Muscle layer of duodenum (tissue), 2 donors: ENCODE results near the gene SDK1.
A peak's percentile ranks its signal among the peaks of the same experiment; 100 is the strongest.
"Not testable (repeated sequence)": the region's sequence is repeated elsewhere in the genome, so short reads cannot be mapped to it uniquely, and the experiment has no call there.

Source experiments
- H3K27ac ChIP-seq: one replicate; pipeline ENCODE4 v1.7.0; 2013; ENCODE audit warnings: mild to moderate bottlenecking, low read length
- H3K27me3 ChIP-seq: one replicate; pipeline ENCODE4 v1.7.0; 2013; ENCODE audit warnings: low read depth, mild to moderate bottlenecking, control low read depth, low read length
- H3K36me3 ChIP-seq, 2 donors: one replicate each; pipeline ENCODE4 v1.7.0; 2013; ENCODE audit warnings: low read length in 2 of 2, control low read depth in 1 of 2, mild to moderate bottlenecking in 1 of 2; ENCODE audit not compliant: insufficient read depth in 2 of 2, control insufficient read depth in 1 of 2
- H3K4me1 ChIP-seq, 2 donors: one replicate each; pipeline ENCODE4 v1.7.0; 2013; ENCODE audit warnings: low read length in 2 of 2, mild to moderate bottlenecking in 2 of 2, control low read depth in 1 of 2, moderate library complexity in 1 of 2; ENCODE audit not compliant: insufficient read depth in 2 of 2, control insufficient read depth in 1 of 2
- H3K4me3 ChIP-seq, 2 donors: one replicate each; pipeline ENCODE4 v1.7.0; 2013; ENCODE audit warnings: low read length in 2 of 2, low read depth in 1 of 2, mild to moderate bottlenecking in 1 of 2
- H3K9me3 ChIP-seq, 2 donors: one replicate each; pipeline ENCODE4 v1.7.0; 2013; ENCODE audit warnings: low read length in 2 of 2, control low read depth in 1 of 2, mild to moderate bottlenecking in 1 of 2; ENCODE audit not compliant: control insufficient read depth in 1 of 2
- donor health status: healthy.

The SDK1 gene

GRCh38 chr7:3753868-3754267 is 452.8 kb downstream of the SDK1 start:
- H3K27ac ChIP-seq: no peak overlapping the region
- H3K9me3 ChIP-seq: no peaks in the 10 kb centered on the region
- no peaks in the 10 kb centered on the region for H3K4me1 ChIP-seq
- H3K27me3 ChIP-seq: no peaks in the 10 kb centered on the region
- H3K36me3 ChIP-seq: no peaks in the 10 kb centered on the region
- H3K4me3 ChIP-seq: no peak overlapping the region

GRCh38 chr7:3754493-3755341 is 453.7 kb downstream of the SDK1 start:
- peak overlapping the region; percentile 71 for H3K27ac ChIP-seq

GRCh38 chr7:3755778-3756453 is 454.9 kb downstream of the SDK1 start:
- H3K27ac ChIP-seq, H3K4me3 ChIP-seq, H3K36me3 ChIP-seq, H3K27me3 ChIP-seq, H3K9me3 ChIP-seq, H3K4me1 ChIP-seq: not testable (repeated sequence)

More at GRCh38 chr7:3754493-3755341, 453.7 kb downstream of the SDK1 start:
- Histone ChIP-seq H3K36me3 (no peaks in the 10 kb centered on the region), H3K27me3 (no peaks in the 10 kb centered on the region), H3K9me3 (no peaks in the 10 kb centered on the region), H3K4me3 (peak overlapping the region; percentile 9 to 27), H3K4me1 (no peaks in the 10 kb centered on the region)

GRCh38 chr7:3757059-3757458 is 456.0 kb downstream of the SDK1 start:
- H3K4me1 ChIP-seq: no peaks in the 10 kb centered on the region
- H3K9me3 ChIP-seq: no peaks in the 10 kb centered on the region
- no peaks in the 10 kb centered on the region for H3K27me3 ChIP-seq
- H3K27ac ChIP-seq: no peak overlapping the region
- H3K4me3 ChIP-seq: no peak overlapping the region
- no peaks in the 10 kb centered on the region for H3K36me3 ChIP-seq

GRCh38 chr7:3760651-3761050 is 459.6 kb downstream of the SDK1 start:
- no peaks in the 10 kb centered on the region for H3K36me3 ChIP-seq
- H3K4me1 ChIP-seq: no peaks in the 10 kb centered on the region
- no peak overlapping the region for H3K27ac ChIP-seq
- no peaks in the 10 kb centered on the region for H3K27me3 ChIP-seq
- no peak overlapping the region for H3K4me3 ChIP-seq
- no peaks in the 10 kb centered on the region for H3K9me3 ChIP-seq

- H3K27me3 ChIP-seq: no peaks in the 10 kb centered on the region
Observed at GRCh38 chr7:3762146-3762831, 461.2 kb downstream of the SDK1 start.

GRCh38 chr7:3767917-3768777 is 467.1 kb downstream of the SDK1 start:
- no peaks in the 10 kb centered on the region for H3K27me3 ChIP-seq
- H3K36me3 ChIP-seq: no peaks in the 10 kb centered on the region
- no peak overlapping the region for H3K27ac ChIP-seq
- H3K4me3 ChIP-seq: no peak overlapping the region
- H3K9me3 ChIP-seq: no peaks in the 10 kb centered on the region
- no peaks in the 10 kb centered on the region for H3K4me1 ChIP-seq

More at GRCh38 chr7:3762146-3762831, 461.2 kb downstream of the SDK1 start:
- no peaks in the 10 kb centered on the region for H3K9me3 ChIP-seq
- H3K27ac ChIP-seq: no peak overlapping the region
- H3K36me3 ChIP-seq: no peaks in the 10 kb centered on the region
- no peak overlapping the region for H3K4me3 ChIP-seq
- H3K4me1 ChIP-seq: no peaks in the 10 kb centered on the region

- Histone ChIP-seq H3K36me3 (no peaks in the 10 kb centered on the region), H3K27ac (no peak overlapping the region), H3K4me1 (no peaks in the 10 kb centered on the region), H3K4me3 (no peak overlapping the region), H3K9me3 (no peaks in the 10 kb centered on the region), H3K27me3 (no peaks in the 10 kb centered on the region)
Observed at GRCh38 chr7:3771906-3772305, 470.9 kb downstream of the SDK1 start.

GRCh38 chr7:3778345-3778744 is 477.3 kb downstream of the SDK1 start:
- H3K36me3 ChIP-seq: no peaks in the 10 kb centered on the region
- no peak overlapping the region for H3K4me3 ChIP-seq
- peaks cover 8 to 14% of the 10 kb centered on the region in 2 donors for H3K9me3 ChIP-seq
- no peaks in the 10 kb centered on the region for H3K4me1 ChIP-seq
- H3K27me3 ChIP-seq: no peaks in the 10 kb centered on the region
- H3K27ac ChIP-seq: no peak overlapping the region

- Histone ChIP-seq H3K9me3 (peaks cover 8 to 14% of the 10 kb centered on the region in 2 donors), H3K36me3 (no peaks in the 10 kb centered on the region), H3K27ac (no peak overlapping the region), H3K27me3 (no peaks in the 10 kb centered on the region), H3K4me1 (no peaks in the 10 kb centered on the region), H3K4me3 (no peak overlapping the region)
Observed at GRCh38 chr7:3780016-3780415, 479.0 kb downstream of the SDK1 start.
